PC-9 (cell line): ENCODE measurements around the gene CDH13. TPM values are rescaled to one million over a fixed set of nuclear protein-coding genes. Genes with fewer than 3 reads are reported as not detected.

Experiments
- BruUV-seq: library from RNA; stranded (reverse); fragments of 400-500 nt; replicated peaks from 2 replicates; lab custom pipeline; 2021; lab: Mats Ljungman, UMichigan
- CTCF ChIA-PET: fragments of 300-600 bp; sonication (Branson Sonifier 250); formaldehyde crosslinking; loops from one replicate; lab custom pipeline; 2022; ENCODE audit warnings: antibody characterized with exemption; lab: Charles Lee
- POLR2A ChIA-PET: fragments of 300-600 bp; sonication (Branson Sonifier 250); formaldehyde crosslinking; loops from one replicate; lab custom pipeline; 2022; ENCODE audit warnings: antibody characterized with exemption; ENCODE audit not compliant: unreplicated experiment; lab: Charles Lee
- DNase-seq, 2 experiments: peaks; one replicate each; pipeline versions ENCODE4 v3.0.0 to v3.0.0-alpha.2; 2015 to 2022; ENCODE audit warnings: mixed read lengths in 1 of 2
- H2AFZ ChIP-seq: fragments of 200-600 bp; sonication (generic); 2 replicates; pipeline ENCODE4 v1.8.1; 2017; ENCODE audit warnings: antibody characterized with exemption
- H3F3A ChIP-seq: fragments of 200-600 bp; sonication (generic); 2 replicates; pipeline ENCODE4 v1.8.1; 2017; ENCODE audit warnings: antibody characterized with exemption, mild to moderate bottlenecking, low read depth; ENCODE audit not compliant: insufficient read depth
- H3K27ac ChIP-seq: fragments of 200-600 bp; sonication (generic); 2 replicates; pipeline ENCODE4 v1.6.1; 2016; ENCODE audit warnings: mixed run types
- H3K27me3 ChIP-seq: fragments of 200-600 bp; sonication (generic); 2 replicates; pipeline ENCODE4 v1.6.1; 2016; ENCODE audit warnings: low read depth, mixed run types; ENCODE audit not compliant: insufficient read depth
- H3K36me3 ChIP-seq: fragments of 200-600 bp; sonication (generic); 2 replicates; pipeline ENCODE4 v1.6.1; 2016; ENCODE audit warnings: low read depth, mixed run types
- H3K4me1 ChIP-seq: fragments of 200-600 bp; sonication (generic); replicated peaks from 2 replicates; pipeline ENCODE4 v1.6.1; 2016; ENCODE audit warnings: mixed run types; ENCODE audit not compliant: insufficient read depth
- H3K4me2 ChIP-seq: fragments of 200-600 bp; sonication (generic); 2 replicates; pipeline ENCODE4 v1.6.1; 2017; ENCODE audit warnings: mixed run types
- H3K4me3 ChIP-seq: fragments of 200-600 bp; sonication (generic); 2 replicates; pipeline ENCODE4 v1.6.1; 2016; ENCODE audit warnings: mixed run types
- H3K79me2 ChIP-seq: fragments of 200-600 bp; sonication (generic); 2 replicates; pipeline ENCODE4 v1.6.1; 2017; ENCODE audit warnings: low read depth, mixed run types
- H3K9me2 ChIP-seq: fragments of 200-600 bp; sonication (generic); 2 replicates; pipeline ENCODE4 v1.8.1; 2017; ENCODE audit warnings: mild to moderate bottlenecking; ENCODE audit not compliant: insufficient read depth
- H3K9me3 ChIP-seq: fragments of 200-600 bp; sonication (generic); 2 replicates; pipeline ENCODE4 v1.8.1; 2016; ENCODE audit warnings: low read depth; ENCODE audit not compliant: insufficient read depth
- H4K20me1 ChIP-seq: fragments of 200-600 bp; sonication (generic); 2 replicates; pipeline ENCODE4 v1.8.1; 2017; ENCODE audit not compliant: insufficient read depth
- EZH2 ChIP-seq: fragments of 200-600 bp; sonication (generic); IDR thresholded peaks from 2 replicates; pipeline ENCODE4 v1.8.0; 2017; ENCODE audit warnings: antibody characterized with exemption, low read depth
- intact Hi-C: fragments of 100-400 bp; cut with micrococcal nuclease; formaldehyde crosslinking; loops from one replicate; pipeline ENCODE4 v1.10.0; 2022; ENCODE audit not compliant: unreplicated experiment
- total RNA-seq: library from RNA; stranded (reverse); gene quantifications from 2 replicates; pipeline ENCODE4 v1.2.3, GENCODE V29; 2021
- TF ChIP-seq, protein P1 (sequence below): fragments of 200-600 bp; sonication (generic); conservative IDR thresholded peaks from 2 replicates; pipeline ENCODE4 v1.6.1; 2017; ENCODE audit warnings: mixed run types, antibody characterized with exemption, mild to moderate bottlenecking, moderate library complexity

Gene CDH13
- total RNA-seq, 1 experiment from 2014 or later: 0.24 TPM

GRCh38 chr16:83473926-83474650 is 847.3 kb downstream of the CDH13 start:
- Histone ChIP-seq H3K27me3 (peaks cover 46% of the 10 kb centered on the region; the same call in 1 of the 2 replicates), H3K9me2 (no peaks in the 10 kb centered on the region), H3K27ac (no peak overlapping the region), H3F3A (no peaks in the 10 kb centered on the region), H4K20me1 (no peaks in the 10 kb centered on the region), H3K4me3 (no peak overlapping the region), H3K4me1 (no peaks in the 10 kb centered on the region), H3K9me3 (no peaks in the 10 kb centered on the region), H3K36me3 (no peaks in the 10 kb centered on the region), H2AFZ (no peak overlapping the region), H3K79me2 (no peaks in the 10 kb centered on the region), H3K4me2 (no peak overlapping the region)
- TF ChIP-seq EZH2: no peak
- TF ChIP-seq, protein P1, sequence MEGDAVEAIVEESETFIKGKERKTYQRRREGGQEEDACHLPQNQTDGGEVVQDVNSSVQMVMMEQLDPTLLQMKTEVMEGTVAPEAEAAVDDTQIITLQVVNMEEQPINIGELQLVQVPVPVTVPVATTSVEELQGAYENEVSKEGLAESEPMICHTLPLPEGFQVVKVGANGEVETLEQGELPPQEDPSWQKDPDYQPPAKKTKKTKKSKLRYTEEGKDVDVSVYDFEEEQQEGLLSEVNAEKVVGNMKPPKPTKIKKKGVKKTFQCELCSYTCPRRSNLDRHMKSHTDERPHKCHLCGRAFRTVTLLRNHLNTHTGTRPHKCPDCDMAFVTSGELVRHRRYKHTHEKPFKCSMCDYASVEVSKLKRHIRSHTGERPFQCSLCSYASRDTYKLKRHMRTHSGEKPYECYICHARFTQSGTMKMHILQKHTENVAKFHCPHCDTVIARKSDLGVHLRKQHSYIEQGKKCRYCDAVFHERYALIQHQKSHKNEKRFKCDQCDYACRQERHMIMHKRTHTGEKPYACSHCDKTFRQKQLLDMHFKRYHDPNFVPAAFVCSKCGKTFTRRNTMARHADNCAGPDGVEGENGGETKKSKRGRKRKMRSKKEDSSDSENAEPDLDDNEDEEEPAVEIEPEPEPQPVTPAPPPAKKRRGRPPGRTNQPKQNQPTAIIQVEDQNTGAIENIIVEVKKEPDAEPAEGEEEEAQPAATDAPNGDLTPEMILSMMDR: no peak
- ChIA-PET CTCF (no interaction called here), POLR2A (no interaction called here)
- no peak for DNase-seq
- no TSS peak for BruUV-seq
- intact Hi-C loops: no loop called here

DNA sequence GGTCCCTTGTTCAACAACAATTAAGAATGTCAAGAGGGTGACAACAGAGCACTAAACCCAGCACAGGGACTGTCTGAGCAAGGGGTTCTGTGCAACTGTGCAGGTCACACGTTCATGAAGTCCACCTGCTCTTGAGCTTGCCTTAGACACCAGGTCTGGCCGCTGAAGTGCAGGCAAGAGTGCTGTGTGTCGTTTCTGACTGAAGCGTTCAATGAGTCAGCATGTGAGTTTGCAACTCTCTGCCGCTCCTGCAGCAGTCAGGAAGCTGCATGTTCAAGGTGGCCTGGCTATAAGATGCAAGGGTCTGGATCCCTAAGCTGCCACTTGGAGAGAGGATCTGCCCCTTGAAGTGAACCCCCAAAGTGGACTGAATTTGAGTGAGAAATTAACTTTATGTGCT is 848.3 kb downstream of the CDH13 start:
- Histone ChIP-seq H3K36me3 (no peaks in the 10 kb centered on the region), H3F3A (no peaks in the 10 kb centered on the region), H3K79me2 (no peaks in the 10 kb centered on the region), H4K20me1 (no peaks in the 10 kb centered on the region), H2AFZ (no peak overlapping the region), H3K9me2 (no peaks in the 10 kb centered on the region), H3K4me1 (no peaks in the 10 kb centered on the region), H3K9me3 (no peaks in the 10 kb centered on the region), H3K4me2 (no peak overlapping the region), H3K27me3 (peaks cover 46% of the 10 kb centered on the region; the same call in 1 of the 2 replicates), H3K27ac (no peak overlapping the region), H3K4me3 (no peak overlapping the region)
- ChIA-PET POLR2A (no interaction called here), CTCF (no interaction called here)
- no peak for DNase-seq
- no TSS peak for BruUV-seq
- no peak for TF ChIP-seq EZH2
- intact Hi-C loops: no loop called here

GRCh38 chr16:83481589-83481988 is 854.8 kb downstream of the CDH13 start:
- DNase-seq: no peak
- CTCF ChIA-PET: no interaction called here
- Histone ChIP-seq H3K4me1 (no peaks in the 10 kb centered on the region), H3K27ac (no peak overlapping the region), H3K79me2 (no peaks in the 10 kb centered on the region), H3K4me3 (no peak overlapping the region), H3K4me2 (no peak overlapping the region), H2AFZ (no peak overlapping the region), H3K27me3 (peaks cover 41% of the 10 kb centered on the region), H4K20me1 (no peaks in the 10 kb centered on the region), H3K9me2 (no peaks in the 10 kb centered on the region), H3K9me3 (no peaks in the 10 kb centered on the region), H3F3A (no peaks in the 10 kb centered on the region), H3K36me3 (no peaks in the 10 kb centered on the region)
- POLR2A ChIA-PET: no interaction called here
- intact Hi-C loops: no loop called here
- TF ChIP-seq, protein P1: no peak
- no peak for TF ChIP-seq EZH2
- no TSS peak for BruUV-seq
